Endothelial cell of umbilical vein (primary cell): Measurements from ENCODE around the gene INHA. TPM values are rescaled to one million over a fixed set of nuclear protein-coding genes. Genes with fewer than 3 reads are reported as not detected.

ENCODE experiments used
- BruUV-seq: library from RNA; stranded (reverse); fragments of 400-500 nt; replicated peaks from 2 replicates; lab custom pipeline; 2021; lab: Mats Ljungman, UMichigan
- CTCF ChIA-PET: fragments of 300-600, 350-600 bp; sonication (Branson Sonifier 250); formaldehyde crosslinking; loops from one replicate; lab custom pipeline; 2021; ENCODE audit warnings: antibody characterized with exemption, inconsistent platforms; lab: Charles Lee
- POLR2A ChIA-PET: fragments of 300-600, 350-600 bp; sonication (Branson Sonifier 250); formaldehyde crosslinking; loops from one replicate; lab custom pipeline; 2021; ENCODE audit warnings: antibody characterized with exemption, inconsistent platforms; lab: Charles Lee
- DNase-seq: peaks from one replicate; pipeline ENCODE4 v3.0.0-alpha.2; 2011; ENCODE audit warnings: low read depth, low spot score
- FAIRE-seq: peaks from 2 replicates; lab custom pipeline; 2011; peaks lifted over from hg19 to GRCh38; lab: Jason Lieb, UNC
- H2AFZ ChIP-seq: 2 replicates; pipeline ENCODE4 v1.6.0; 2012; ENCODE audit warnings: low read depth, low read length, control low read depth, inconsistent platforms
- H3K27ac ChIP-seq: 2 replicates; pipeline ENCODE4 v1.5.1; 2011; ENCODE audit warnings: low read depth, mild to moderate bottlenecking, control low read depth, low read length, moderate library complexity; ENCODE audit not compliant: insufficient read depth
- H3K27me3 ChIP-seq, 2 experiments: 2 replicates each; pipeline versions ENCODE4 v1.6.0 to v1.6.1; 2011; ENCODE audit warnings: low read length in 2 of 2, mixed read lengths in 1 of 2; ENCODE audit not compliant: control insufficient read depth in 2 of 2, insufficient read depth in 2 of 2
- H3K36me3 ChIP-seq, 2 experiments: 2 replicates in 1 of 2; 3 replicates in 1 of 2; pipeline ENCODE4 v1.5.1; 2011; ENCODE audit warnings: low read length in 2 of 2, mild to moderate bottlenecking in 1 of 2, moderate library complexity in 1 of 2; ENCODE audit not compliant: control insufficient read depth in 2 of 2, insufficient read depth in 2 of 2; ENCODE audit errors: extremely low read depth in 1 of 2
- H3K4me1 ChIP-seq: 3 replicates; pipeline ENCODE4 v1.5.1; 2011; ENCODE audit warnings: mild to moderate bottlenecking, low read length; ENCODE audit not compliant: control insufficient read depth, insufficient read depth; ENCODE audit errors: extremely low read depth
- H3K4me2 ChIP-seq: 2 replicates; pipeline ENCODE4 v1.6.1; 2011; ENCODE audit warnings: low read length, control low read depth, mixed read lengths; ENCODE audit not compliant: insufficient read depth
- H3K4me3 ChIP-seq, 3 experiments: fragments of 200-600 bp in 1 of 3; sonication (generic), shearing (Covaris generic) in 1 of 3; replicated peaks in 1 of 3; 2 replicates each; pipeline ENCODE4 v1.5.1; 2011 to 2016; ENCODE audit warnings: control low read depth in 3 of 3, low read length in 3 of 3, mild to moderate bottlenecking in 2 of 3, inconsistent platforms in 1 of 3, low read depth in 1 of 3, moderate library complexity in 1 of 3; ENCODE audit not compliant: insufficient read depth in 1 of 3
- H3K79me2 ChIP-seq: 2 replicates; pipeline ENCODE4 v1.6.0; 2012; ENCODE audit warnings: low read length, inconsistent platforms; ENCODE audit not compliant: control insufficient read depth, insufficient read depth
- H3K9ac ChIP-seq: replicated peaks from 2 replicates; pipeline ENCODE3; 2011; ENCODE audit warnings: low read length, control low read depth; ENCODE audit not compliant: insufficient read depth; ENCODE audit errors: extremely low read depth
- H3K9me1 ChIP-seq: replicated peaks from 3 replicates; pipeline ENCODE4 v1.6.0; 2011; ENCODE audit warnings: mild to moderate bottlenecking, low read length; ENCODE audit not compliant: control insufficient read depth, insufficient read depth; ENCODE audit errors: extremely low read depth
- H3K9me3 ChIP-seq: replicated peaks from 2 replicates; pipeline ENCODE4 v1.5.1; 2012; ENCODE audit warnings: low read length, inconsistent platforms; ENCODE audit not compliant: control insufficient read depth, insufficient read depth
- H4K20me1 ChIP-seq: replicated peaks from 2 replicates; pipeline ENCODE3; 2011; ENCODE audit warnings: mild to moderate bottlenecking, low read length; ENCODE audit not compliant: control insufficient read depth, insufficient read depth; ENCODE audit errors: extremely low read depth
- EZH2 ChIP-seq: IDR thresholded peaks from 2 replicates; pipeline ENCODE4 v1.6.1; 2012; ENCODE audit warnings: borderline replicate concordance, low read depth, mild to moderate bottlenecking, moderate library complexity, low read length, inconsistent platforms; ENCODE audit not compliant: severe bottlenecking
- FOS ChIP-seq: IDR thresholded peaks from 2 replicates; pipeline ENCODE4 v1.6.1; 2011; ENCODE audit warnings: mild to moderate bottlenecking, low read length, moderate library complexity, borderline replicate concordance; ENCODE audit not compliant: insufficient read depth
- GATA2 ChIP-seq: IDR thresholded peaks from 2 replicates; pipeline ENCODE4 v1.7.0; 2011; ENCODE audit warnings: low read depth, mild to moderate bottlenecking, moderate library complexity, mixed read lengths, low read length; ENCODE audit not compliant: insufficient read length, insufficient read depth
- JUN ChIP-seq: IDR thresholded peaks from 2 replicates; pipeline ENCODE4 v1.6.1; 2011; ENCODE audit warnings: borderline replicate concordance, low read depth; ENCODE audit not compliant: insufficient read length, insufficient read depth
- MYC ChIP-seq: IDR thresholded peaks from one replicate; pipeline ENCODE4 v1.6.1; 2011; ENCODE audit warnings: mild to moderate bottlenecking, low read depth, low read length
- POLR2A ChIP-seq: IDR thresholded peaks from 2 replicates; pipeline ENCODE4 v1.6.1; 2012; ENCODE audit warnings: low read depth, mild to moderate bottlenecking, control low read depth, low read length
- POLR2AphosphoS5 ChIP-seq: IDR thresholded peaks from 2 replicates; pipeline ENCODE4 v1.6.1; 2012; ENCODE audit warnings: low read depth, mild to moderate bottlenecking, control low read depth, low read length, moderate library complexity; ENCODE audit not compliant: insufficient read depth
- dilution Hi-C: fragments of 300-500 bp; cut with MboI; formaldehyde crosslinking; loops from one replicate; pipeline ENCODE4 v1.15.0; 2019; ENCODE audit warnings: low sequenced_read_pairs; ENCODE audit not compliant: extremely low pct_ligation_motif_present
- intact Hi-C: fragments of 100-400 bp; cut with micrococcal nuclease; formaldehyde crosslinking; loops from one replicate; pipeline ENCODE4 v1.10.0; 2022
- polyA plus RNA-seq, 4 experiments: library from polyadenylated mRNA; depleted of rRNA in 3 of 4; stranded (reverse) in 3 of 4; unstranded in 1 of 4; fragments of >200 nt; gene quantifications; 2 replicates each; pipeline versions ENCODE4 v1.2.1 to v1.2.3, GENCODE V29; 2011 to 2012; ENCODE audit warnings: missing spikeins in 1 of 4
- total RNA-seq: library from RNA; stranded (reverse); gene quantifications from 2 replicates; pipeline ENCODE4 v1.2.3, GENCODE V29; 2021
- TF ChIP-seq, protein P1 (sequence below), 2 donors: IDR thresholded peaks; 1 replicate in 1 of 2; 2 replicates in 1 of 2; pipeline ENCODE4 v1.5.1; 2011; ENCODE audit warnings: low read length in 2 of 2, mild to moderate bottlenecking in 2 of 2, moderate library complexity in 2 of 2, control low read depth in 1 of 2, inconsistent platforms in 1 of 2, low read depth in 1 of 2; ENCODE audit not compliant: insufficient read depth in 1 of 2; ENCODE audit errors: extremely low read depth in 1 of 2
- TF ChIP-seq, protein P2 (sequence below): IDR thresholded peaks from 2 replicates; pipeline ENCODE4 v1.6.1; 2011; ENCODE audit not compliant: insufficient read depth, insufficient read length

INHA gene
- total and polyA plus RNA-seq, 2 donors (not counting 3 experiments of a cell fraction or from before 2014, with no cell fraction given) = 0.06 TPM; not detected in 1

GRCh38 chr2:219608399-219608964 lies 36.4 kb downstream of the INHA start:
- H3K9ac ChIP-seq = no peak overlapping the region
- no peaks in the 10 kb centered on the region for H3K4me1 ChIP-seq
- intact Hi-C loops = no loop called here
- BruUV-seq = no TSS peak
- H4K20me1 ChIP-seq = no peaks in the 10 kb centered on the region
- DNase-seq (no peak), FAIRE-seq (no peak)
- CTCF ChIA-PET = no interaction called here
- dilution Hi-C loops = no loop called here
- H2AFZ ChIP-seq = no peak overlapping the region
- no peaks in the 10 kb centered on the region for H3K9me1 ChIP-seq
- peaks cover 2 to 14% of the 10 kb centered on the region in 2 experiments for H3K36me3 ChIP-seq
- no peak for TF ChIP-seq MYC
- TF ChIP-seq EZH2 = no peak
- no peak for TF ChIP-seq GATA2
- TF ChIP-seq POLR2AphosphoS5 = no peak
- TF ChIP-seq, protein P1, sequence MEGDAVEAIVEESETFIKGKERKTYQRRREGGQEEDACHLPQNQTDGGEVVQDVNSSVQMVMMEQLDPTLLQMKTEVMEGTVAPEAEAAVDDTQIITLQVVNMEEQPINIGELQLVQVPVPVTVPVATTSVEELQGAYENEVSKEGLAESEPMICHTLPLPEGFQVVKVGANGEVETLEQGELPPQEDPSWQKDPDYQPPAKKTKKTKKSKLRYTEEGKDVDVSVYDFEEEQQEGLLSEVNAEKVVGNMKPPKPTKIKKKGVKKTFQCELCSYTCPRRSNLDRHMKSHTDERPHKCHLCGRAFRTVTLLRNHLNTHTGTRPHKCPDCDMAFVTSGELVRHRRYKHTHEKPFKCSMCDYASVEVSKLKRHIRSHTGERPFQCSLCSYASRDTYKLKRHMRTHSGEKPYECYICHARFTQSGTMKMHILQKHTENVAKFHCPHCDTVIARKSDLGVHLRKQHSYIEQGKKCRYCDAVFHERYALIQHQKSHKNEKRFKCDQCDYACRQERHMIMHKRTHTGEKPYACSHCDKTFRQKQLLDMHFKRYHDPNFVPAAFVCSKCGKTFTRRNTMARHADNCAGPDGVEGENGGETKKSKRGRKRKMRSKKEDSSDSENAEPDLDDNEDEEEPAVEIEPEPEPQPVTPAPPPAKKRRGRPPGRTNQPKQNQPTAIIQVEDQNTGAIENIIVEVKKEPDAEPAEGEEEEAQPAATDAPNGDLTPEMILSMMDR (IDR thresholded peaks at IDR 0.05; ENCODE audit: extremely low read depth in 1 of 2, insufficient read depth in 1 of 2, low read depth in 1 of 2, low read length in 2 of 2) = no peak
- no peak for TF ChIP-seq POLR2A
- TF ChIP-seq, protein P2, sequence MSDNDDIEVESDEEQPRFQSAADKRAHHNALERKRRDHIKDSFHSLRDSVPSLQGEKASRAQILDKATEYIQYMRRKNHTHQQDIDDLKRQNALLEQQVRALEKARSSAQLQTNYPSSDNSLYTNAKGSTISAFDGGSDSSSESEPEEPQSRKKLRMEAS = no peak
- TF ChIP-seq JUN = no peak
- TF ChIP-seq FOS = no peak
- no peaks in the 10 kb centered on the region for H3K79me2 ChIP-seq
- H3K27ac ChIP-seq = no peak overlapping the region
- no peak overlapping the region for H3K4me2 ChIP-seq
- H3K9me3 ChIP-seq = no peaks in the 10 kb centered on the region
- no peak overlapping the region for H3K4me3 ChIP-seq
- no peaks in the 10 kb centered on the region for H3K27me3 ChIP-seq
- POLR2A ChIA-PET = no interaction called here
